Peyer's patch (tissue), 4 donors: Measurements from ENCODE around the gene PRR35. TPM values are rescaled to one million over a fixed set of nuclear protein-coding genes. Genes with fewer than 3 reads are reported as not detected.

ENCODE experiments used
- DNase-seq, 3 donors: peaks; one replicate each; pipeline ENCODE4 v3.0.0-alpha.2; 2017 to 2019
- H3K27ac ChIP-seq, 4 donors: fragments of 200-600 bp; sonication (generic); one replicate each; pipeline ENCODE4 v1.5.1; 2016 to 2019
- H3K27me3 ChIP-seq, 2 donors: fragments of 200-600 bp; sonication (generic); one replicate each; pipeline ENCODE4 v1.5.1; 2019
- H3K36me3 ChIP-seq, 3 donors: fragments of 200-600 bp; sonication (generic); one replicate each; pipeline ENCODE4 v1.5.1; 2016 to 2019
- H3K4me1 ChIP-seq, 4 donors: fragments of 200-600 bp; sonication (generic); one replicate each; pipeline ENCODE4 v1.5.1; 2016 to 2019
- H3K4me3 ChIP-seq, 4 donors: fragments of 200-600 bp; sonication (generic); 1 replicate in 3 of 4; 2 replicates in 1 of 4; pipeline ENCODE4 v1.5.1; 2016 to 2019; ENCODE audit warnings: mild to moderate bottlenecking in 1 of 4
- H3K9me3 ChIP-seq, 4 donors: fragments of 200-600 bp; sonication (generic); one replicate each; pipeline ENCODE4 v1.5.1; 2016 to 2019; ENCODE audit warnings: mild to moderate bottlenecking in 1 of 4
- CTCF ChIP-seq, 6 experiments: fragments of 450-650 bp in 4 of 6; fragments of 200-600 bp in 2 of 6; sonication (generic) in 1 of 6; IDR thresholded peaks; one replicate each; pipeline ENCODE4 v1.5.1; 2017 to 2019; ENCODE audit warnings: antibody characterized with exemption in 6 of 6, mild to moderate bottlenecking in 3 of 6, moderate library complexity in 1 of 6
- POLR2A ChIP-seq, 2 donors: fragments of 450-650 bp; IDR thresholded peaks; one replicate each; pipeline ENCODE4 v1.5.1; 2017; ENCODE audit warnings: antibody characterized with exemption in 2 of 2, mild to moderate bottlenecking in 2 of 2, moderate library complexity in 2 of 2
- total RNA-seq, 4 donors: library from RNA; depleted of rRNA; stranded (reverse); fragments of >200 nt; gene quantifications; one replicate each; pipeline ENCODE4 v1.1.0, GENCODE V29; 2016

The PRR35 gene
- total RNA-seq, 4 donors from 2014 or later, result not detected

GRCh38 chr16:557463-558297, 2.5 kb upstream of the PRR35 start:
- H3K27me3 ChIP-seq, result peaks cover 0 to 25% of the 10 kb centered on the region in 2 donors
- TF ChIP-seq POLR2A (IDR thresholded peaks at IDR 0.05) (no peak), CTCF (IDR thresholded peaks at IDR 0.05) (no peak)
- no peak for DNase-seq
- H3K36me3 ChIP-seq, result peaks cover 0 to 14% (median 0%) of the 10 kb centered on the region in 3 donors
- H3K9me3 ChIP-seq, result no peaks in the 10 kb centered on the region
- no peak overlapping the region for H3K27ac ChIP-seq
- no peak overlapping the region for H3K4me3 ChIP-seq
- H3K4me1 ChIP-seq, result peaks cover 0 to 23% (median 5%) of the 10 kb centered on the region in 4 donors

- Histone ChIP-seq H3K27me3 (peaks cover 0 to 25% of the 10 kb centered on the region in 2 donors), H3K4me1 (peaks cover 0 to 23% (median 5%) of the 10 kb centered on the region in 4 donors), H3K27ac (no peak overlapping the region), H3K36me3 (peaks cover 0 to 6% (median 0%) of the 10 kb centered on the region in 3 donors), H3K9me3 (no peaks in the 10 kb centered on the region), H3K4me3 (no peak overlapping the region)
- no peak for TF ChIP-seq POLR2A (IDR thresholded peaks at IDR 0.05)
- no peak for TF ChIP-seq CTCF (IDR thresholded peaks at IDR 0.05)
- no peak for DNase-seq
Measured at GRCh38 chr16:558298-559020, 1.7 kb upstream of the PRR35 start.

GRCh38 chr16:559021-559380, 1.2 kb upstream of the PRR35 start:
- no peaks in the 10 kb centered on the region for H3K9me3 ChIP-seq
- TF ChIP-seq CTCF (IDR thresholded peaks at IDR 0.05), result no peak
- no peak for TF ChIP-seq POLR2A (IDR thresholded peaks at IDR 0.05)
- H3K36me3 ChIP-seq, result peaks cover 0 to under 1% (median 0%) of the 10 kb centered on the region in 3 donors
- no peak overlapping the region for H3K4me3 ChIP-seq
- no peak overlapping the region for H3K27ac ChIP-seq
- H3K27me3 ChIP-seq, result peaks cover 0 to 25% of the 10 kb centered on the region in 2 donors
- H3K4me1 ChIP-seq, result peaks cover 0 to 23% (median 5%) of the 10 kb centered on the region in 4 donors
- no peak for DNase-seq

- no peaks in the 10 kb centered on the region for H3K36me3 ChIP-seq
- TF ChIP-seq CTCF (IDR thresholded peaks at IDR 0.05) (no peak), POLR2A (IDR thresholded peaks at IDR 0.05) (no peak)
- H3K9me3 ChIP-seq, result no peaks in the 10 kb centered on the region
- H3K4me1 ChIP-seq, result peaks cover 0 to 17% (median 5%) of the 10 kb centered on the region in 4 donors
- H3K4me3 ChIP-seq, result no peak overlapping the region
- H3K27ac ChIP-seq, result no peak overlapping the region
- H3K27me3 ChIP-seq, result peaks cover 0 to 25% of the 10 kb centered on the region in 2 donors
- no peak for DNase-seq
Measured at GRCh38 chr16:559411-560203, 587 bp upstream of the PRR35 start.

GRCh38 chr16:560701-561412, 663 bp downstream of the PRR35 start:
- no peak for TF ChIP-seq CTCF (IDR thresholded peaks at IDR 0.05)
- H3K27me3 ChIP-seq, result peaks cover 0 to 25% of the 10 kb centered on the region in 2 donors
- H3K9me3 ChIP-seq, result no peaks in the 10 kb centered on the region

More at GRCh38 chr16:560701-561412, 663 bp downstream of the PRR35 start:
- no peak for DNase-seq
- no peaks in the 10 kb centered on the region for H3K36me3 ChIP-seq
- H3K4me3 ChIP-seq, result peak overlapping the region in 2 of 4 donors; percentile 6 to 27
- H3K4me1 ChIP-seq, result peaks cover 0 to 19% (median 6%) of the 10 kb centered on the region in 4 donors
- no peak overlapping the region for H3K27ac ChIP-seq
